Stimulated activated CD8-positive, alpha-beta memory T cell treated with anti-CD3 and anti-CD28 coated beads, Interleukin-12 subunit alpha, Interleukin-12 subunit beta, amount 100 ng/mL, for 1 hour (primary cell): Measurements from ENCODE around the gene QSER1.
"Not testable (repeated sequence)": the region's sequence is repeated elsewhere in the genome, so short reads cannot be mapped to it uniquely, and the experiment has no call there.

Experiments
- DNase-seq: peaks from one replicate; pipeline ENCODE4 v3.0.0-alpha.2; 2020; ENCODE audit warnings: low read depth

The QSER1 gene

DNA sequence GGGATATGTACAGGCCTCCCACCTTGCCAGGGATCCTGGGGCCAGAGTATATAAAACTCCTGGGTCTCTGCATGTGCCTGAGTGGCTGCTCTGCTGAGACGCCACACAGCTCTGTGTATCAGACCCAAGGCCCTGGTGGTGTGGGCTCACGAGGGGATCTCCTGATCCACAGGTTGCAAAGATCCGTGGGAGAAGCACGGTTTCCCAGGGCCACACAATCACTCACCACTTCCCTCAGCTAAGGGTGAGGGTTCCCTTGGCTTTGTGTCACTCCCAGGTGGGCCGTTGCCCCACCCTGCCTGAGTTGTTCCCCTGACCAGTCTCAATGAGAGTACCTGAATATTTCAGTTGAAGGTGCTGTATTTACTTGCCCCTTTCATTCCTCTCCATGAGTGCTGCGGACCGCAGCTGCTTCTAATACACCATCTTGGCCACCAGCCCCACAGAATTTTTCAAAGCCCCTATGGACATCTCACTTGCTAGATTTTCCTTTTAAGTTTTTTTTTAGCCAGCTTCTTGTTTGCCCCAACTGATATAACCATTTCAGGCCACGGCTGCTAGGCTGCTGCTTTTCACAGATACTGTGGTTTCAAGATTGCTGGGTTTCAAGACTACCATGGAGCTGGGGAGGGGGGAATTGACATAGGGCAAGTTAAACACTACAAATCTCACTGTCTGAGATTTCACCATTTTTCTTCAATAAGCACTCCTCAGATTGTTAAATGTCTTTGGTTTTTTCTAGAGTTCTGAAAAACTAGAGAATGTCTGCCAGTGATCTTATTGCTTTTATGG, 109.3 kb downstream of the QSER1 start:
- no peak for DNase-seq

DNA sequence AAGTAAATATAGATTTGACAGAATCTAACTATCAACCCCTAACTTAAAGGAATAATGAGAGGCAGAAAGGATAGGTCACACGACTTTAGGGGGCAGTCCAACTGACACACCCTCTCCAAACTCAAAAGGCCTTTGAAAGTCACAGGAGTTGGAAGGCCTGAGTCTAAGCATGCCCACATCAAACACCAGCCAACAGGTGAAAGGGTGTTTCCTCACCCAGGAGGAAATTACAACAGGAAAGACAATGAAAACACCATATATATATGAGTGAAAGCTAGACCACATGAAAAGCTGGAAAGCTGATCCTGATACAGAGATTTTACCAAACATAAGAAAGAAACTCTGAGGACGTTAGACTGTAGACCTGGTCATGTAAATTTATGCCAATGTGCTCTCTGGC, 112.6 kb downstream of the QSER1 start:
- no peak for DNase-seq

DNA sequence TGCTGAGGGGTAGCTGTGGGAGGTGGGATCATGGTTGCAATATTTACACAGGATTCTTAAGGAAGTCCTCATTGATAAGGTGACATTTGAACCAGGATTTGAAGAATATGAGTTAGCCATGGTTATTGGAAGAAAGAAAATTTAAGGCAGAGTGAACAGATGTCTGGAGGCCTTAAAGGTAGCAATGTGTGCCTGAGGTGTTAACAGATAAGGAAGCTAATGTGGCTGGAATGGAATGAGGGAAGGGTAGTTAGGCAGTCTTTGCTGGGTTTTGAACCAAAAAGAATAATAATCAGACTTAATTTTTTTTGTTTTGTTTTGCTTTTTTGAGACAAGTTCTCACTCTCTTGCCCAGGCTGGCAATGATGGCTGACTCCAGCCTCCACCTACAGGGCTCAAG, 113.4 kb downstream of the QSER1 start:
- DNase-seq = no peak

DNA sequence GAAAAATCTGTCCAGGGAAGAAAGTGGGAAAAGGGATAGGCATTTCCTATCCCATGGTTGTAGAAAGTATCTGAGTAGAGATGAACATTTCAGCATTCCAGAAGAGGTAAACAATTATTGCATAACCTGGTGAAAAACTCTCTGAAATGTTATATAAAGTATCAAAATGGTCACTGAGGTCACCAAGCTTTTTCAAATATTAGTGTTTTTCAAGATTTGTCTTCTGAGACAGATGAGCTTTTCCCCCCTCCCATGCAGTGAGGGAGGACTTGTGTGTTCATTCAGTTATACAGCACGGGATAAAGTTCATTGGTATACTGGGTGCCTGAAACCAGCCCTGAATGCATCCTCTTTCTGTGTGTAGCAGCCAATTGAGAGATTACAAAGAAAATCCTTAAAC, 121.1 kb downstream of the QSER1 start:
- no peak for DNase-seq

DNA sequence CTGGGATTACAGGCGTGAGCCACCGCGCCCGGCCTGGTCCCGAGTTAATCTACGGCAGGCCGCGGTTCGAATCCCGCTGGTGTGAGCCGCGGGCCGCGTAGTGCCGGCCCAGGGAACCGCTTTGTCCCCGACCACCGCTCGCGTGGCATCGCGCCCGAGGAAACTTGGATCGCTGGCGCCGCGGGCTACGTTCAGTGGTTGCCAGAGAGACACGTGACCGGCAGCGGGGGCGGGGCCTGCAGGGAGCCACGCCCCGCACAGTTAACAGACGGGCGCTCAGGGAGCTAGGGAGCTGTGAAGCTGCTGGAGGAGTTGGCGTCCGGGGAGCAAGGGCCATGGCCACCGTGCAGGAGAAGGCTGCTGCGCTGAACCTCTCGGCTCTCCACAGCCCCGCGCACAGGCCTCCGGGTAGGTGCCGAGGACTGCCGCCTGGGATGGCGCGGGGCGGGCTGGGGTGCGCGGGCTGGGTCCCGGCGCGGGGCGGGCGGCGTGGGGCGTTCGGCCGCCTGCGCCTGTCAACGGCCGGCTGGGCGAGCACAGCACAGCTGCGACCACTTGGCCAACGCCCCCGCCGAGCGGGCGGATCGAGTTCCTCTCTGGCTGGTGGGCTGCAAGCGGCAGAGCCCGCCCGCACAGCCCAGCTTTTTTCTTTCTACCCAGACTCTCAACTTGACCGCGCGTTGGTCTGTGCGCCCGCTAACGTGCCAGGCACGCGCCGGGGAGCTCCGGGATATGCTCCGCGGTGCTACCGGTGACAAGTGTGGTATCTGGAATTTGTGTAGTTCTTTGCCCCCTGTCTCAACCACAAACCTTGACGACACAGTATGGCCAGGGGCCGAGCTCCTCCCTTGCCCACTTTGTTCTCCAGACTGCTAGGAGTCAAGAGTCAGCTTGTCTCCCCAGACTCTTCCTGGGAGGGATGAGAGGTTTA, 123.3 kb downstream of the QSER1 start, which contains the start of gene DEPDC7:
Gene DEPDC7 (plus strand): TSS at position 258 of the 931 bp plus-strand sequence. CDS start 78 bp downstream, at position 336.
- DNase-seq = peak; percentile 66

DNA sequence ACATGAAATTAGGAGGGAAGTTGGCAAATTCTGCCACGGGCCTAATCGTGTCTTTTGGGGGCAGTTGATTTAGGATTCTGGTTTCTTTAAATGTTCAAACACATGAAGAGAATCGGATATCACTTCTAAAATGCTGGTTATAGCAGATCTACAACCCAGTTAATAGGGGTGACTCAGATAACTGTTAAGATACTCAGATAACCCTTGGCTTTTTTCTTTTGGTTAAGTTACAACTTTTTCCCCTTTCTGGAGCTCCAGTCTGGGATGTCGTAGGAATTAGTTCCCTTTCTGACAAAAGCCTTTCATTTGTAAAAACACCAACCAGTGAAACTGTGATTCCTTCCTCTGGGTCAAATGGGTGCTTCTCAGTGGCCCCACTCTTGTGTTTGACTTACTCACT, 124.0 kb downstream of the QSER1 start:
- DNase-seq = no peak

DNA sequence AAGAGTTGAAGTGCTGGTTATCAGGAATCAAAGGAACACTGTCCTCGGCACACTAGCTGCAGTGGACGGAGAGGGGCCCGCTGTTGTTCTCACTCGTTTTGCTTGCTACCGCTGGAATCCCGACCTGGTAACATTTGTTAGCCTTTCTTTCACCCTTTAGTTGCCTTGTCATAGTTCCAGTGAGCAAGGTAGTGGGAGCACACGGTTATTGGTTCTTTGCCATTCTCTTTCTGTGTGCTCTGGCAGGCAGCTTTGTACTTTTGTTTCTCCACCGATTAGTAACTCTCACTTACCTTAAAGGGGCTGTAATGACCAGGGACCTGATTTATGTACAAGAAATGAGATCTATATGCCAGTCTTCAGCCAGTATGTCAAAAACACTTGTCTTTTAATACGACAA, 124.9 kb downstream of the QSER1 start:
- DNase-seq = no peak

DNA sequence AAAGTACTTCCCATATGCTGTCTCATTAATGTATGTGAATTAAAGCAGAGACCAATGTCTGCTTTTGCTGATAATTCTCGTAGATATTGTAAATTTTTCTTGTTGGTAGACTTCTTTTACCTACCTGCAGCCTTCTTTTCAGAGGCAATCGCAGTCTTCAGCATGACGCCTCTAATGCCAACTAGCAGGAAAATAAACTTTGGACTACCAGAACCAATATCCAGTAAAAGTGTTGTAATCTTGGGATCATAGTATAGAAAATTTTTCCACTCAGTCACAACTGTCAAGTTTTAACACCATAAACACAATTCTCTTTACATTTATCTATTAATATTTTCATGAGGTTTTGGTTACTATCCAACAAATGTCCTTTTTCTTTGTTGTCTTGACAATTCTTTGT, 125.4 kb downstream of the QSER1 start:
- DNase-seq = no peak

DNA sequence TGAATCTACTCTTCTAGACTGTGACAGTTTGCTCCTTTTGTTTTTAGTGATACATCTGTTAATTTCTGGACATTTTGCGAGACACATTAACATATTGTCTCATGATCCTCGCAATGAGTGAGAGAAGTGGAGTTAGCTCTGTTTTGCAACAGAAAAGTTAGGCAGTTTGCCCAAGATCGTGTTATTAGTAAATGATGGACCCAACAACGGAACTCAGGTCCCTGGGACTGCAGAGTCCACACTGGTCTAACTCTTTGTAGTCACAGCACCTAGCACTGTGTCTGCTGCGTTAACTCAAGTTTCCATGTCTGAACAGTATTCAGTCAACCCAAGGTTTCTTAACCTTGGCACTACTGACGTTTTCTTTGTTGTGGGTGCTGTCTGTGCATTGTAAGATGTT, 126.2 kb downstream of the QSER1 start:
- no peak for DNase-seq

DNA sequence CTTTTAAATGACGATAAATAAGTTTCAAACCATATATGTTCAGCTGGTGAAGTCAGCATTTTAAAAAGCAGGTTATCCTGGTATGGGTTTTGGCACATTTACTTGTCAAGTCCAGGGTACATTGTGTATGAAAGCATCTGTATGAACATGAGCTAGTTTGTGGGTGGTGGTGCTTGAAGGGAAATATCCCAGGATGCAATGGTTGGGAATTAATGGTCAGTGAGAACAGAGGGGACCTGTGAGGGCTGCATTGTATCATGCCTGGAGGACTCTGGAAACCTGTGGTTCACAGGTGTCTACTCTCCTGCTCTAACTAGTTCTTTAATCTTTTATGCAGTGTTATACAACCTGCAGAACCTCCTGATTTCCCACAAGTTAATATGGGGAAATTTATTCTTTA, 128.9 kb downstream of the QSER1 start:
- DNase-seq = no peak

DNA sequence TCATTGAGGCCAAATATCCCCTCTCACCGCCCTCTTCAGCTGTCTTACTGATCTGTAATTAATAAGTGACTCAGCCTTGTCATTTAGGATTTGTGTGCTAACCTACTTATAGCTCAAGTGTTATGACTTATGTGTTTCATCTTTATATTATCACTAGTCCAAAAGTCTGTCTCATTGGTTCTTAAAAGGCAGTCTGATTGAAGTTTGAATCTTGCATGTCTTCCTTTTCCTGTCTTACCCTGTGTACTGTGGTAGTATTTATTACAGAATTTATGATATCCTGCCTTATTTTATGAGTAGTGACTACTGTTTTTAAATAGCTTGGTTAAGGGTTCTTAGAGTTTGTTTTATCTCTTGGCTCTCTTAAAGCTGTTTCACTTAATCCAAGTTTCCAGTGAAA, 129.3 kb downstream of the QSER1 start:
- no peak for DNase-seq

DNA sequence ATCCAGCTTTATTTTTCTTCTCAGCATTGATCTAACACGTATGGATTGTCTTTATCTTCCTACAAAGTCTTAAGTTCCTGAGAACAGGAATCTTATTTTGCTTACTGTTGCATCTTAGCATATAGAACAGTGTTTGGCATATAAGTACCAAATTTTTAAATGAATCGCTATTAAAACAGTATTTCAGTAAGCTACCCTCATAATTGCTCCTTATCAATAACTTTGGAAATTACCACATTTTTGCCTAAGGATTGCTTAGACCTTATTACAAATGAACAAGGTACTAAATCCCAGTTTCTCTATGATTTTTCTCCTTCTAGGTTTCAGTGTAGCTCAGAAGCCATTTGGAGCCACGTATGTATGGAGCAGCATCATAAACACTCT, 132.7 kb downstream of the QSER1 start:
- no peak for DNase-seq

DNA sequence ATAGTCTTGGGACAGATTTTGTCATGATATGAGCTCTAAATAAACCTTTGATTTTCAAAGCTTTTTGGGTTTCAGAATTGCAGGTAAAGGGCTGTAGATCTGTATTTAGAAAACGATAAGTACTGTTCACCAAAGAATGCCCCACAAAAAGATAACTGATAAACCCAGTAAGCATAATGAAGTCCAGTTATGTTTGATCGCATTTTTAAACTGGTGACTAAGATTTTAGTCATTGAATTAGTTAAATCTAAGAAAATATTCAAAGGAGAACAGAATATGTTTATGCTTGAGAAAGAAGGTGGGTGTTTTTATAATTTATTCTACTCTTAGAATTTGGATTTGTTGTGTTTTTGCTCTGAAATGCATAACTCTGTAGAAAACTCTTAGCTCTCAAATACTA, 134.6 kb downstream of the QSER1 start:
- DNase-seq = no peak

DNA sequence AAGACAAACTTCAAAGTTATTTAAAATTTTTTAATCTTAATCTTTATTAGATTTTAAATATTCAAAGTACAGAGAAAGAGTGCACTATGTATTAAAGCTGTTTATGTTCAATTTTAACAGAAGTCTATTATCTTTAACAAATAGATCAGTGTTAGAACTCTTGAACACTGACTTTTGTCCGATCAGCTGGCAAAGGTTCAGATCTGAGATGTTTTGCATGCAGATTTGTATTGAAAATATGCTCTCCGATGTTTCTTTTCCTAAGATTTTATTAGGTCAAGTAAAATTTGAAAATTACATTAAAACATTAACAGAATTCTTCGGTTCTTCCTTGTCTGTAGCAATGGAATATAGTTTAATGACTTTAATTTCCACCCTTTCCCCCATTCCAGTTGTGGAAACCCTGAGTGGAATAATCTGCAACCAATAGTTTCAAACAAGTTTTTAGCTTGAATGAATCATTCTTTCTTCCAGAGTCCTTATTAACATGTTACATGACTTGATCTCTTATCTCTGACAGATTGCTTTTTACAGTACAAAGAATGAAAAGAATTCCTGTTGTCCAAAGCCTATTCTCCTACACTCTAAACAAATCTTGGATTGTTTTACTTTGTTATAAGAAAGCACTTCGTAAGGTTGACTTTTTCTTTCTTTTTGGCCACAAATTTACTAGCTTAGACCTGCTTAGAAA, 135.4 kb downstream of the QSER1 start:
- no peak for DNase-seq

DNA sequence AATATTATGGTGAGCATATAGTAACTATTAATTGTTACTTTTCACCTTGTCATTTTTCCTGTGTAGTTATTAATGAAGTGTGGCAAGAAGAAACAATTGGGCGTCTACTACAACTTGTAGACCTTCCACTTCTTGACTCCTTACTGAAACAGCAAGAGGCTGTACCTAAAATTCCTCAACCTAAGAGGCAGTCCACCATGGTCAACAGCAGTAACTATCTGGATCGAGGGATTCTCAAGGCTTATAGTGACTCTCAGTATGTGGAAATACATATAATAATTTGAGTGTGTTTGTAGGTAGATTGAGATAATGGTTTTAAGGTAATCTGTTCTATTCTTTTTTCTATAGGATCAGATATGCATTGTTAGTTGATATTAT, 135.9 kb downstream of the QSER1 start:
- no peak for DNase-seq

DNA sequence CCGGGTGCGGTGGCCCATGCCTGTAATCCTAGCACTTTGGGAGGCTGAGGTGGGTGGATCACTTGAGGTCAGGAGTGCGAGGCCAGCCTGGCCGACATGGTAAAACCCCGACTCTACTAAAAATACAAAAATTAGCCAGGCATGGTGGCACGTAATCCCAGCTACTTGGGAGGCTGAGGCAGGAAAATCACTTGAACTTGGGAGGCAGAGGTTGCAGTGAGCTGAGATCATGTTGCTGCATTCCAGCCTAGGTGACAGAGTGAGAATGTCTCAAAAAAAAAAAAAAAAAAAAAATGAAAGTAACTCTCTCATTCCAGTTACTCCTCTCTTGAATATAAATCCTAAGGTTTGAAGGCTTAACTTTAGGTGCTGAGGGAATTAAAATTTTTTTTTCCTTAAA, 136.6 kb downstream of the QSER1 start:
- DNase-seq = not testable (repeated sequence)
